ENCODE data around the gene RFX6.

GRCh38 chr6:116866281-116866871, 10.7 kb upstream of the RFX6 start:
- TF ChIP-seq POLR2A (IDR thresholded peaks at IDR 0.05): no peak
- TF ChIP-seq, protein P1, sequence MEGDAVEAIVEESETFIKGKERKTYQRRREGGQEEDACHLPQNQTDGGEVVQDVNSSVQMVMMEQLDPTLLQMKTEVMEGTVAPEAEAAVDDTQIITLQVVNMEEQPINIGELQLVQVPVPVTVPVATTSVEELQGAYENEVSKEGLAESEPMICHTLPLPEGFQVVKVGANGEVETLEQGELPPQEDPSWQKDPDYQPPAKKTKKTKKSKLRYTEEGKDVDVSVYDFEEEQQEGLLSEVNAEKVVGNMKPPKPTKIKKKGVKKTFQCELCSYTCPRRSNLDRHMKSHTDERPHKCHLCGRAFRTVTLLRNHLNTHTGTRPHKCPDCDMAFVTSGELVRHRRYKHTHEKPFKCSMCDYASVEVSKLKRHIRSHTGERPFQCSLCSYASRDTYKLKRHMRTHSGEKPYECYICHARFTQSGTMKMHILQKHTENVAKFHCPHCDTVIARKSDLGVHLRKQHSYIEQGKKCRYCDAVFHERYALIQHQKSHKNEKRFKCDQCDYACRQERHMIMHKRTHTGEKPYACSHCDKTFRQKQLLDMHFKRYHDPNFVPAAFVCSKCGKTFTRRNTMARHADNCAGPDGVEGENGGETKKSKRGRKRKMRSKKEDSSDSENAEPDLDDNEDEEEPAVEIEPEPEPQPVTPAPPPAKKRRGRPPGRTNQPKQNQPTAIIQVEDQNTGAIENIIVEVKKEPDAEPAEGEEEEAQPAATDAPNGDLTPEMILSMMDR (IDR thresholded peaks at IDR 0.05): no peak
- no peak for TF ChIP-seq EP300 (IDR thresholded peaks at IDR 0.05)
